C4-2B (cell line): ENCODE measurements around the gene APCDD1L.

Experiments
- CTCF ChIP-seq: fragments of 450-650 bp; conservative IDR thresholded peaks from 2 replicates; pipeline ENCODE4 v1.5.1; 2017; ENCODE audit warnings: mild to moderate bottlenecking
- ZFX ChIP-seq: fragments of 450-650 bp; IDR thresholded peaks from 2 replicates; pipeline ENCODE4 v1.6.1; 2017

- TF ChIP-seq CTCF (no peak), ZFX (no peak)
Measured at GRCh38 chr20:58473453-58474425, 41.5 kb downstream of the APCDD1L start.
